Measurements from ENCODE around the gene PUM1. TPM values are rescaled to one million over a fixed set of nuclear protein-coding genes. Genes with fewer than 3 reads are reported as not detected.
"Not testable (repeated sequence)": the region's sequence is repeated elsewhere in the genome, so short reads cannot be mapped to it uniquely, and the experiment has no call there.

The PUM1 gene, protein sequence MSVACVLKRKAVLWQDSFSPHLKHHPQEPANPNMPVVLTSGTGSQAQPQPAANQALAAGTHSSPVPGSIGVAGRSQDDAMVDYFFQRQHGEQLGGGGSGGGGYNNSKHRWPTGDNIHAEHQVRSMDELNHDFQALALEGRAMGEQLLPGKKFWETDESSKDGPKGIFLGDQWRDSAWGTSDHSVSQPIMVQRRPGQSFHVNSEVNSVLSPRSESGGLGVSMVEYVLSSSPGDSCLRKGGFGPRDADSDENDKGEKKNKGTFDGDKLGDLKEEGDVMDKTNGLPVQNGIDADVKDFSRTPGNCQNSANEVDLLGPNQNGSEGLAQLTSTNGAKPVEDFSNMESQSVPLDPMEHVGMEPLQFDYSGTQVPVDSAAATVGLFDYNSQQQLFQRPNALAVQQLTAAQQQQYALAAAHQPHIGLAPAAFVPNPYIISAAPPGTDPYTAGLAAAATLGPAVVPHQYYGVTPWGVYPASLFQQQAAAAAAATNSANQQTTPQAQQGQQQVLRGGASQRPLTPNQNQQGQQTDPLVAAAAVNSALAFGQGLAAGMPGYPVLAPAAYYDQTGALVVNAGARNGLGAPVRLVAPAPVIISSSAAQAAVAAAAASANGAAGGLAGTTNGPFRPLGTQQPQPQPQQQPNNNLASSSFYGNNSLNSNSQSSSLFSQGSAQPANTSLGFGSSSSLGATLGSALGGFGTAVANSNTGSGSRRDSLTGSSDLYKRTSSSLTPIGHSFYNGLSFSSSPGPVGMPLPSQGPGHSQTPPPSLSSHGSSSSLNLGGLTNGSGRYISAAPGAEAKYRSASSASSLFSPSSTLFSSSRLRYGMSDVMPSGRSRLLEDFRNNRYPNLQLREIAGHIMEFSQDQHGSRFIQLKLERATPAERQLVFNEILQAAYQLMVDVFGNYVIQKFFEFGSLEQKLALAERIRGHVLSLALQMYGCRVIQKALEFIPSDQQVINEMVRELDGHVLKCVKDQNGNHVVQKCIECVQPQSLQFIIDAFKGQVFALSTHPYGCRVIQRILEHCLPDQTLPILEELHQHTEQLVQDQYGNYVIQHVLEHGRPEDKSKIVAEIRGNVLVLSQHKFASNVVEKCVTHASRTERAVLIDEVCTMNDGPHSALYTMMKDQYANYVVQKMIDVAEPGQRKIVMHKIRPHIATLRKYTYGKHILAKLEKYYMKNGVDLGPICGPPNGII
- 35.0 and 41.7 TPM in 2 replicates for polyA plus RNA-seq (2014; cell fraction: cytosol; rRNA removed)
- 37.7 and 70.0 TPM in 2 replicates for polyA plus RNA-seq (2014; cell fraction: nucleus; rRNA removed)

DNA sequence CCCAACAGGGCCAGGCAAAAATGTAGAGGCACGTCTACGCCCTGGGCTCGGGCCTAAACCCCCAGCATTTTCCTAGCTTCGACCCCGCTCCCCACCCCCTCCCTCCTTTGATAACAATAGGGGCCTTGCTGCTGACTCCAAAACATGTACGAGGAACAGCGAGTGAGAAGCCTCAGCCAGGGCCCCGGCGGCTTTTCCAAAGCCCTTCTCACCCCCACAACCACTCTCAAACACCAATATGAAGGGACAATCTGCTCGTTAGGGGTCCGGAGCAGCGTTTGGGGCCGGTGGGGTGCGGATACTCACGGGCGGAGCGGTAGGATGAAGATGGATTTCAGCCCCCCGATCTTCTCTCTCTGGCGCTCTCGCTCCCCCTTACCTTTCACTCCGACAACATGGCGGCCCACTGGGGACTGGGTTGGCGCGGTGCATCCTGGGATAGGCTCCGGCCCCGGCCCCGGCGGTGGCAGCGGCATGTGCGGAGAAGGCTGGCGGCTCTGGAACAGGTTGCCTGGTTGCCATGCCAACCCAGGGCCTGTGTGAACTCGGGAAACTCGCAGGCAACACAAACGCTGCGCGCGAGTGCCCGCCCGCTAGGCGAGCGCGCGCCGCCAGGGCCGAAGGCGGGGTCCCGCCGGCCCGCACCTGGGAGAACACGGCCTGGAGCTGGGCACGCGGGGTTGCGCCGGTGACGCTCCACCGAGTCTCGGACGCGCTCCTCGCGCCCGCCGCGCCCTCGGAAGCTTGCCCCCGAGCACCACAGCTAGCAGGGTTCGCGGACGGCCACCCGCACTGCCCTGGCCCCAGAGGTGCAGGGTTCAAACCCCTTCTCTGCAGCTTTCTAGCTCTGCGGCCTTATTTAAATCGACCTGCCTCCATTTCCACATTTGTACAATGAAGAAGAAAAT, at the start of gene PUM1:
TSS of gene PUM1 (minus strand) at position 408 of the 908 bp plus-strand sequence. CDS start 6,151 bp downstream, outside the sequence.
- DNase-seq (ENCODE audit: low spot score), result peak; percentile 97

DNA sequence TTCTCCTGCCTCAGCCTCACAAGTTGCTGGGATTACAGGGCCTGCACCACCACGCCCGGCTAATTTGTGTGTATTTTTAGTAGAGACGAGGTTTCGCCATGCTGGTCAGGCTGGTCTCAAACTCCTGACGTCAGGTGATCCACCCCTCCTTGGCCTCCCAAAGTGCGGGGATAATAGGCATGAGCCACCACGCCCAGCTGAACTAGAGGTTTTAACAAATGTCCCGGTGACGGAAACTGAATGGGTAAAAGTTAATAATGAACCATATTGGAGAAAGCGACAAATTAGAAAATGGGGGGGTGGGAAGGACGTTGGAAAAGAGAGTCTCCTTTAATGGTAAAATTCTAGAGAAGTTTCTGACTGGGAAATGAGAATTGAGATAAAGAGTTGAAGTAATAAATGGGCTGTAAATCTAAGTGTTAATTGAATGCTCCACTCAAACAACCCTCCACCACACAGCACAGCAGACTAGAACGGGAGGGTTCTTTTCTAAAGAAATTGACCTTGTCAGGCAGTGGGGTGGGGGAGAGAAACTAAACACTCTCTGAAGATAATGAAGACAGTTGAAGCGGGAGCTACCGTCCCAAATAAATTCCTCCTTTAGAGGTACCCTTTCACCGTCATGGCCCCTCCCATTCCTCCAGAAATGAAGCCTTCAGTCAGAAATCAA, 46.9 kb upstream of the PUM1 start:
- no peak for DNase-seq (ENCODE audit: low spot score)

DNA sequence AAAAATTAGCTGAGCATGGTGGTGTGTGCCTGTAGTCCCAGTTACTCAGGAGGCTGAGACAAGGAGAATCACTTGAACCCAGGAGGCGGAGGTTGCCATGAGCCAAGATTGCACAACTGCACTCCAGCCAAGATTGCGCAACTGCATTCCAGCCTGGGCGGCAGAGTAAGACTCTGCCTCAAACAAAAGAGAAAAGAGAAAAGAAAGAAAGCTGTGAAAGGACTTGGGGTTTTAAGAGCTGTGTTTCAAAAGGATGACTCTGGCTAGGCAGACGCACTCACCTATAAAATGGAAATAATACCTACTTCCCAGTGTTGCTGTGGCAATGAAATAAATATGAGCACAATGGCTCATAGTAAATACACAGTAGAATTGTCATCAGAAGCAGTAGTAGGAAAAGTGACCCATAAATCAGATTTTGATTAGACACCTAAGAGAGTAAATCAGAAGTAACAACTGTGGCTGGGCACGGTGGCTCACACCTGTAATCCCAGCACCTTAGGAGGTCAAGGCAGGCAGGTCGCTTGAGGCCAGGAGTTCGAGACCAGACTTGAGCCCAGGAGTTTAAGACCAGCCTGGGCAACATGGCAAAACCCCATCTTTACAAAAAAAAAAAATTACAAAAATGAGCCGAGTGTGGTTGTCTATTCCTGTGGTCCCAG, 45.9 kb upstream of the PUM1 start:
- DNase-seq (ENCODE audit: low spot score), result no peak

DNA sequence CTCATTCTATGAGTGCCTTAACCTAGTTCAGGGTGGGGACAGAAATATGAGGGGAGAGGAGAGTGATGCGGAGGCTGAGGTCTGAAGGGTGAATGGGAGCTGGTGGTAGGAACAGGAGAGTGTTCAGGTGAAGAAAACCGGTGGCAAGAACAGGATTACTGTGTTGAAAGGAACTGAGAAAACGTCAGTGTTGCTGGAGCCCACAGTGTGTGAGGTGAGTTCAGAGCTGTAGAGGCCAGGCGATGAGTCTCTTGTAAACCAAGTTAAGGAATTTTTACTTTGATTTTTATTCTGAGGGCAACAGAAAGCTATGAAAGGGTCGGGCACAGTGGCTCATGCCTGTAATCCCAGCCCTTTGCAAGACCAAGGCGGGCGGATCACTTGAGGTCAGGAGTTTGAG, 45.3 kb upstream of the PUM1 start:
- no peak for DNase-seq (ENCODE audit: low spot score)

DNA sequence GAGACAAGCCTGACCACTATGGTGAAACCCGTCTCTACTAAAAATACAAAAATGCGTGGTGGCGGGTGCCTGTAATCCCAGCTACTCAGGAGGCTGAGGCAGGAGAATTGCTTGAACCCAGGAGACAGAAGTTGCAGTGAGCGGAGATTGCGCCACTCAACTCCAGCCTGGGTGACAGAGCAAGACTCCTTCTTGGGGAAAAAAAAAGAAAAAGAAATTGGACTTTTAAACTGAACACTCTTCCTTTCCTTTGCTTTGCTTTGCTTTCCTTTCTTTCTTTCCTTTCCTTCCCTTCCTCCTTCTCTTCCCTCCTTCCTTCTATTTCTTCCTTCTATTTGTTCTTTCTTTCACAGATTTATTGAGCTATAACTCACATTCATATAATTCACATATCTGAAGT, 43.3 kb upstream of the PUM1 start:
- DNase-seq (ENCODE audit: low spot score), result no peak

DNA sequence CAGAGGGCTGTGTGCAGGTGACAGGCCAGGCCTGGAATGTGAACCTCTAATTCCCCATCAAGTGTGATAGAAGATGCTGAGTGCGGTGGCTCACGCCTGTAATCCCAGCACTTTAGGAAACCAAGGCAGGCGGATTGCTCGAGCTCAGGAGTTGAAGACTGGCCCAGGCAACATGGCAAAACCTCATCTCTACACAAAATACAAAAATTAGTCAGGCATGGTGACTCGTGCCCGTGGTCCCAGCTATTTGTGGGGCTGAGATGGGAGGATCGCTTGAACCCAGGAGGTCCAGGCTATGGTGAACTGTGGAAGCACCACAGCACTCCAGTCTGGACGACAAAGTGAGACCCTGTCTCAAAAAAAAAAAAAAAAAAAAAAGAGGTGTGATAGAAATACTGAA, 40.1 kb upstream of the PUM1 start:
- DNase-seq (ENCODE audit: low spot score), result no peak

DNA sequence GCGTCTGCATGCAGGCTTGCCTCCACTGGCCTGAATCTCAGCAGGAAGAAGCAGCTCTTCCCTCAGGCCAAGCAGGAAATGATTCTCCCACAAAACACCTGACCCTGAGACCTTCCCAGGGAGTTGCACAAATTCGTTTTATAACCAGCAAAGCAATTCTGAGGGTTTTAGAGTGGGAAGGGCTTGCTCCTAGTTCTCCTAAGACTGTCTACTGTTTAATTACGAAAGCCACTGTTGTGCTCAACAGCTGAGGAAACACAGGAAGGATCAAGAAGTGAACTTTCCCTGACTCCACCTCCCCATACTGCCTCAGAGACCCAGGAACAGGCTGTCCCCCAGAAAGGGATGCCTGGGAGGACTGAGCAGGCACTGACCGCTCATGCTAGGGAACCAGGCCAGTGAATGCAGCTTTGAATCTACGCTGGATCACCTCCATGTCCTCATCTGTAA, 37.0 kb upstream of the PUM1 start:
- DNase-seq (ENCODE audit: low spot score), result no peak

DNA sequence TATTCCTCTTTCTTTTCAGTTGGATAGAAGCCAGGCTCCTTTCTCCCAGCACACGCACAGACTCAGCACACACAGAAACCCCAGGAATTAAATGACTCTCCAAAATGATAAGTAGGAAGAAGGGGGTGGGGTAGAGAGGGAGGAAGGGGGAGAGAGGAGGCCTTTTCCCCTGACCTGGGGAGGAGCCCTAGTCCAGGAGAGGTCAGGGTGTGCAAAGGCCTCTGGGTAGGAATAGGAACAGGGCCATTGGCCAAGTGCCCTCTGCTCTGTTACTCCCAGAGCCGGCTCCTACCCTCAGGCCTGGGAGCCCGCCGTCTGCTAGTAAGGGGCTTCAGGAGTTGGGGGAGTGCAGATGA, 35.6 kb upstream of the PUM1 start:
- DNase-seq (ENCODE audit: low spot score), result no peak

DNA sequence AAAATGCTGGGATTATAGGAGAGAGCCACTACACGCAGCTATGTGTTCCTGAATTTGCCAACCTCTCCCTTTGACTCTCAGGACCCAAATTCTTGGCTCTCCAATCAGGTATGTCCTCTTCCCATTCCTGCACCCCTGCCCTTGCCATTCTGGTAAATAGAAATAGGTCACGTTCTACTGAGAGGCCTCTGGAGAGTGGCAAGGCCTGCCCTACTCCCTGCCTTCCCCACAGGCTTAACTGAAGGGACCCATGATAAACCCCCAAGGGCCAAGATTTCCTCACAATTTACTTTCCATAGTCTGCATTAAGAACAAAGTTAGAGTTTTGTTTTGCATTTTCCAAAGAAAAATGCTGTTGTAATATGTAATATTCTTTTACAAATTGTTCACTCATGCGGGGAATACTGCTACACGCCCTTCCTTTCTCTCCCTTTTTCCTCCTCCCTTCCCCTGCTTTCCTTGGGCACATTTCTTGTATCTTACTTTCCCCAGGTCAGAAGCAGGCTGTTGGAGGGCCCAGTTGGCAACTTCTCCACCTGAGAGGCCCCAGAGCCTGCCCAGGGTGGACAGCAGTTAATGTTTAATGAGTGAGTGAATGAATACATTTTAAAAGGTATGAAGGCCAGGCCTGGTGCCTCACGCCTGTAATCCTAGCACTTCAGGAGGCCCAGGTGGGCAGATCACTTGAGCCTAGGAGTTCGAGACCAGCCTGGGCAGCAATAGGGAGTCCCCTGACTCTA, 33.9 kb upstream of the PUM1 start:
- DNase-seq (ENCODE audit: low spot score), result no peak

DNA sequence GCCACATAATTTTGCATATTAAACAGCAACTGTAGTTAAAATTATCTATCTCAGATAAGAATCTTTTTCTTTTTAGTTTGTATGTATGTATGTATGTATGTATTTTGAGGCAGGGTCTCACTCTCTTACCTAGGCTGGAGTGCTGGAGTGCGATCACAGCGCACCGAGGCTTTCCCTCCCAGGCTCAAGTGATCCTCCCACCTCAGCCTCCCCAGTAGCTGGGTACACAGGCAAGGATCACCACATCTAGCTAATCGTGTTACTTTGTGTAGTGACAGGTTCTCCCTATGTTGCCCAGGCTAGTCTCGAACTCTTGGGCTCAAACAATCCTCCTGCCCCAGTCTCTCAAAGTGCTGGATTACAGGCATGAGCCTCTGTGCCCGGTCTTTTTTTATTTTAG, 30.5 kb upstream of the PUM1 start:
- DNase-seq (ENCODE audit: low spot score), result no peak

DNA sequence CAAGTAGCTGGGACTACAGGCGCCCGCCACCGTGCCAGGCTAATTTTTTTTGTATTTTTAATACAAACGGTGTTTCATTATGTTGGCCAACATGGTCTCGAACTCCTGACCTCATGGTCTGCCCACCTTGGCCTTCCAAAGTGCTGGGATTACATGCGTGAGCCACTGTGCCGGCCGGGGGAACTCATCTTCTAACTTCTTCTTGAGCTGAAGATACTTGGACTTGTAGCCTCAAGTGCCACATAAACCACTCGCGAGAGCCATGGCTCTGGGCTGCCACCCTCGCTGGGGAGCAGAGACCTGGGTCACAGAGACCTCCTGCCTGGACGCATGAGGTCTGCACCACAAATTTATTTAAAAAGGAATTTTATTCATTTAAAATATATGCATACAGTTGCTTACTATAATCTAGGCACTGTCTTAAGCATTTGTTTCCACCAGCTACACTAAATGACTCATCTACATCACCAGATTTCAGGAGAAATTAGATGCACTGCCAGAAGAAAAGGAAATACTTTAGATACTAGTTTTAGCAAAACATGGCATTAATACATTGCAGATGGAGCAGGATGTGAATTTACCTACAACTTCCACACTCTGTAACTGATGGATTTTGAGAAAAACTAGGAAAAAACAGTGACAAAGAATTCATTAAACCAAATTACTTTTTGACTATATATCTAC, 29.9 kb upstream of the PUM1 start:
- DNase-seq (ENCODE audit: low spot score), result no peak

DNA sequence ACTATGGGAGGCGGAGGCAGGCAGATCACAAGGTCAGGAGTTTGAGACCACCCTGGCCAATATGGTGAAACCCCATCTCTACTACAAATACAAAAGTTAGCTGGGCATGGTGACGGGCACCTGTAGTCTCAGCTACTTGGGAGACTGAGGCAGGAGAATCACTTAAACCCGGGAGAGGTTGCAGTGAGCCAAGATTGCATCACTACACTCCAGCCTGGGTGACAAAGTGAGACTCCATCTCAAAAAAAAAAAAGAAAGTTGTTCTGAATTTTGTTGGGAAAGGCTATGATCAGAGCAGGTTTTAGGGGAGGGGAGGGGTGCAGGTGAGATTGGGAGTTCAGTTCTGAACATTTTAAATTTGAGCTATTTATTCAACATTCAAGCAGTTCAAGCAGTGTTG, 22.6 kb upstream of the PUM1 start:
- not testable (repeated sequence) for DNase-seq (ENCODE audit: low spot score)

DNA sequence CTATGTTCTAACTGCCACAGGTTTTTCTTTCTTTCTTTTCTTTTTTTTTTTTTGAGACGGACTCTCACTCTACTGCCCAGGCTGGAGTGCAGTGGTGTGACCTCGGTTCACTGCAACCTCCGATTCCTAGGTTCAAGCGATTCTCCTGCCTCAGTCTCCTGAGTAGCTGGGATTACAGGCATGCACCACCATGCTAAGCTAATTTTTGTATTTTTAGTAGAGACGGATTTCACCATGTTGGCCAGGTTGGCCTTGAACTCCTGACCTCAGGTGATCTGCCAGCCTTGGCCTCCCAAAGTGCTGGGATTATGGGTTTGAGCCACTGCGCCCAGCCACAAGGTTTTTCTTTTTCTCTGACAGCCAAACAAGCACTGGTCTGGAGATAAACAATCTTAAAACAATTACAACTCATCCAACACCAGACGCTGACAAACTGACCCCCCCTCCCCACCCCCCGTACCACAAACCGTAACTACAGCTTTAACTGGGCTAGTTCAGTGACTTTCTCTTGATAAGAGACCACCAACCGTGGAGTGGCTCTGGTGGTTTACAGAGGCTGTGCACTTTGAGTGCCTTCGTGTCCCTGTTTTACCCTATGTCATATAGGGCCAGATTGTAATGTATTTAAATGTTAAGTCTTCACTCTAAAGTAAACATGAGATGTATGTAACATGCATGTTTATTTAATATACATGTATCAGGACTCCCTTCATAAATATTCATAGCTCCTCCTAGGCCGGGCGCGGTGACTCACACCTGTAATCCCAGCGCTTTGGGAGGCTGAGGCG, 19.5 kb upstream of the PUM1 start:
- peak; percentile 29 for DNase-seq (ENCODE audit: low spot score)

DNA sequence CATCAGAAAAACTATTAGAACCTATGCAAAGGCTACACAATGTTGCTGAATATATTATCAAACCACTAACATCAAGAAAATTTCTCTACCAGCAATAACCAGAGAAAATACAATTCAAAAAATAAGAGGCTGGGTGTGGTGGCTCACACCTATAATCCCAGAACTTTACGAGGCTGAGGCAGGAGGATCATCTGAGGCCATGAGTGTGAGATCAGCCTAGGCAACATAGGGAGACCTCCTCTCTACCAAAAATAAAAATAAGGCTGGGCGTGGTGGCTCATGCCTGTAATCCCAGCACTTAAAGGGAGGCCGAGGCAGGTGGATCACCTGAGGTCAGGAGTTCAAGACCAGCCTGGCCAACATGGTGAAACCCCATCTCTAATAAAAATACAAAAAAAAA, 16.9 kb upstream of the PUM1 start:
- no peak for DNase-seq (ENCODE audit: low spot score)

DNA sequence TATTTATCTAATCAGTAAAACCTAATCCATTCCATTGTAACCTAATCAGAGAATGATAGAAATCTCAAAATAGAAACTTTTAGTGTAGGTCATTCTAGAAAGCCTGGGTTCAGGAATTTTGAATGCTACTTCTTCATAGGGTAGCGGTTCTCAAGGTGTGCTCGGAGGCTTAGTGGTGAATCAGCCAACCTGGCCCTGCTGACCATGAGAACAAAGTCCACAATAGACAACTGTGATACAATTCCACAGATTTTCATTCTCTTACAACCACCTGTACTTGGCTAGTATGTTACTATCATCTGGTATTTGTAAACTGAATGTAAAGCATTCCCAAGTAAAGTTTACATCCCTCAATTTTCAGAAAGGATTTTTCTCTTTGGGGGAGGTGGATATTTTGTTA, 7.5 kb upstream of the PUM1 start:
- DNase-seq (ENCODE audit: low spot score), result no peak

DNA sequence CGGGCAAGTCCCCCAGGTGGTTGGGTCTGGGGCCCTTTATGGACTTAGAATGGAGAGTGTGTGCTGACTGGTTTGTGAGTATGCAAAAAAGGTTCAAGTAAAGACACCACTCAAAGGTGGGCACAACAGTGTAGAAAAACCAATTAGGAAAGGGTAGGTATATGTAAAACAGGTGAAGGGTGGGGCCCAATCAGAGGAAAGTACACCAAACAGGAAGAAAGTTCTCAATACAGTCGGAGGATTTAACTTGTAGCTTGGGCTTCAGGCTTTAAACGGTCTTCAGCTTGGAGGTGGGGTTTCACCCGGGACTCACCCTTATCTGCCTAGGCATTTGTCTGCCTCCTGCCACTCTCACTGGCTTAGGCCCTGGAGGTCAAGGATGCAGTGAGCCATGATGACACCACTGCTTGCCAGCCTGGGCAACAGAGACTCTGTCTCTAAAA, 6.8 kb upstream of the PUM1 start:
- DNase-seq (ENCODE audit: low spot score), result no peak

DNA sequence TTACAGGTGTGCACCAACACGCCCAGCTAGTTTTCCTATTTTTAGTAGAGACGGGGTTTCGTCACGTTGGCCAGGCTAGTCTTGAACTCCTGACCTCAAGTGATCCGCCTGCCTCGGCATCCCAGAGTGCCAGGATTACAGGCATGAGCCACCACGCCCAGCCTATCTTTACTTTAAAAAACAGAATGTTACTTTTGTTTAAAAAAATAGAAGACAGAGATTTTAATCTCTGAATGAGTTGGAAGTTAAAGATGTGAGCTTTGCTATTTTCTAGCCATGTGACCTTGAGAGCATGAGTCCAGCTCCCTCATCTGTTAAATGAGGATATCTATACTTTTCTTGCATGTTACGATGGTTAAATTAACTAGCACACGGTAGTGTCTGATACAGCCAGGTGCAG, 3.9 kb upstream of the PUM1 start:
- no peak for DNase-seq (ENCODE audit: low spot score)
